ENCODE results near the gene OR5H14.

The OR5H14 gene

DNA sequence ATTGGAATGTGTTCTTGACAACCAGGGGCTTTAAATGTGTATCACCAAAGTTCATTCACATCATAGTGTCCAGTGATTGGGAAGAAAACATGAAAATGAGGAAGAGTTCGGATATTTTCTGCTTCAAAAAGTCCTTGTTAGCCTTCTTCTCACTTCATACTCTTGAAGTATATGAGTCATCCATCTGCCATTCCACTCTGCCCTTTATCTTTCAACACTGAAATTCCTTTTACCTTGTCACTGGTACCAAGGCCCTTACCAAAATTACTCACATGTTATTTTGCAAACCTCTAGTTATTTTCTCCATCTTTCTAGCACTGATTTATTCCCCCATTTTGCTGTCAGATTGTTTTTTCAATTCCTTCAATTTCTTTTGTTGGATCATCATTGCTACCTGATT lies 51.7 kb downstream of the OR5H14 start:
- no peak for DNase-seq (ENCODE audit: low read depth in 3 of 3)
